NCI-H510A treated with DMSO at 0.1 percent for 48 hours (cell line): ENCODE results near the gene CELF2.

Source experiments
- DNase-seq: peaks from one replicate; lab custom pipeline; 2025; lab: John Stamatoyannopoulos, UW

CELF2 gene

DNA sequence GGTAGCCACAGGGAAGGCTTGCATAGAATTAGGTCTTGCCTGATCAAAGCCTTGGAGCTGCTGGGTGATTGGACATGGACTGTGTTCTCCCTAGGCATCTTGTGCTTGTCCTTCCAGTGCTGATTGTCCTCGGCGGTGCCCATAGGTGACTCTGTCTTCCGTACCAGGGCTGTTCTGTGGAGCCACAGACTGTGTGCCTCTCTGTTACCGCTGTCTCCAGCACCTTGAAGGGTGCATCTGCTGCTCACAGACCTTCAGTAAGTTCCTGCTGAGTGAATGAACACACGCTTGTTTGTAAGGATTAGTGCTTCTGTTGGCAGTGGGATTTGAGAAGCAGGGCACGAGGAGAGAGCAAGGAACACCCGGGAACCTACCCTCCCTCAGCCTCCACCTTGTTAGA lies 116.7 kb downstream of the CELF2 start:
- DNase-seq = no peak

GRCh38 chr10:11135709-11136108 lies 118.0 kb downstream of the CELF2 start:
- DNase-seq = no peak

- no peak for DNase-seq
These were observed 120.8 kb downstream of the CELF2 start for GRCh38 chr10:11138314-11139033.

- DNase-seq = no peak
These were observed 123.3 kb downstream of the CELF2 start for GRCh38 chr10:11140963-11141362.

- DNase-seq = no peak
These were observed 124.0 kb downstream of the CELF2 start for GRCh38 chr10:11141571-11142091.

DNA sequence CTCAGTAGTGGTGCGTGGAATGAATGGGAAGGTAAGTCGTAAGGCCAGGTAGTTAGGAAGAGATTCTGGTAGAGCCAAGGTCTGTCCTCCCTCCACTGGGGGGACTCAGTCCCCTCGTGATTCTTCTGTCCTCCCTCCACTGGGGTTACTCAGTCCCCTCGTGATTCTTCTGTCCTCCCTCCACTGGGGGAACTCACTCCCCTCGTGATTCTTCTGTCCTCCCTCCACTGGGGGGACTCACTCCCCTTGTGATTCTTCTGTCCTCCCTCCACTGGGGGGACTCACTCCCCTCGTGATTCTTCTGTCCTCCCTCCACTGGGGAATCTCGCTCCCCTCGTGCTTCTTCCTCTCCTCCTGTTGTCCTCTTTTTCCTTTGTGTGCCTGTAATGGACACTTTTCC lies 125.1 kb downstream of the CELF2 start:
- no peak for DNase-seq

- DNase-seq = no peak
These were observed 125.6 kb downstream of the CELF2 start for GRCh38 chr10:11143242-11143641.

DNA sequence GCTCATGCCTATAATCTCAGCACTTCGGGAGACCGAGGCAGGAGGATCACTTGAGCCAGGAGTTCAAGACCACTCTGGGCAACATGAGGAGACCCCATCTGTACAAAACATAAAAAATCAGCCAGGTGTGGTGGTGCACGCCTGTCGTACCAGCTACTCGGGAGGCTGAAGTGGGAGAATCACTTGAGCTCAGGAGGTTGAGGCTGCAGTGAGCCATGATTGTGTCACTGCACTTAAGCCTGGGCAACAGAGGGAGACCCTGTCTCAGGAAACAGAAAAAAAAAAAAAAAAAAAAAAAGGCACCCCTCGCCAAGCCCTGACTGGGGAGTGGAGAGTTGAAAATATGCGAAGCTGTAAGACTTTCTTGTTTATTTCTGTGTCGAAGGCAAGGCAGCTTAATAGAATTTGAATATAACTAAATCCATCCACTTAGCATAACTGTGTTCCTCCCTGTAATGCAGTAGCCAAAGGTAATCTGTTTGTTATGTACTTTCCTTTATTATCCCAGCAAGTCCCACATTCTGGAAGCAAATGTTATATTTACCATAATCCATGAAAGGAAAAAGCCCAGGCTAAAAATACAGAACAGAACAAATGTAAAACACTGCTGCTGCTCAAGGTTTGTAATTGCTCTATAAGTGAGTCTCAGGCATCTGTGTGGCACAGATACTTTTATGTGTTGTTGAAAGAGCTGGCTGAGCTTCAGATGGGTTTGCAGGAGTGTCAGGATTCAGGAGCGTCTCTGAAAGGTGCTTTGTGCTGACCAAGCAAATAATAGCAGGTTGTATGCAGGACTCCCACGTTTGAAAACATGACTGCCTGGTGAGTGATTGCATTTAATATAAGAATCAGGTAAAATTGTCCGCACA lies 127.2 kb downstream of the CELF2 start:
- DNase-seq = no peak

DNA sequence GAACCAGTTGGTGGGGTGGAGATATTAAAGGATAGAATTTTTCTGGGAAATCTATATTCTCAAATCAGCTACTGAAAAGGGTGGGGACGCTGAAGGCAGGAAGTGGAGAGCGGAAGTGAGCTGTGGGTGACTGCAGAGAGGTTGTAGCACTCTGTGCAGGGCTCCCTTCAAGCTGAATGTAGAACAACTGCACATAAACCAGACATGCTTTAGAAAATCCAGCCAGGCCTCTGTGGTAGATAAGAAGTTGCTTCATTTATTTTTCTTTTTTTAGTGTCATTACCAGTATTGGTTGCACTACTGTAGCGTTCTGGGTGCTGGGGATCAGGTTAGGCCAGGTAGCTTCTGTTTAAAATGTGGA lies 127.8 kb downstream of the CELF2 start:
- DNase-seq = no peak

DNA sequence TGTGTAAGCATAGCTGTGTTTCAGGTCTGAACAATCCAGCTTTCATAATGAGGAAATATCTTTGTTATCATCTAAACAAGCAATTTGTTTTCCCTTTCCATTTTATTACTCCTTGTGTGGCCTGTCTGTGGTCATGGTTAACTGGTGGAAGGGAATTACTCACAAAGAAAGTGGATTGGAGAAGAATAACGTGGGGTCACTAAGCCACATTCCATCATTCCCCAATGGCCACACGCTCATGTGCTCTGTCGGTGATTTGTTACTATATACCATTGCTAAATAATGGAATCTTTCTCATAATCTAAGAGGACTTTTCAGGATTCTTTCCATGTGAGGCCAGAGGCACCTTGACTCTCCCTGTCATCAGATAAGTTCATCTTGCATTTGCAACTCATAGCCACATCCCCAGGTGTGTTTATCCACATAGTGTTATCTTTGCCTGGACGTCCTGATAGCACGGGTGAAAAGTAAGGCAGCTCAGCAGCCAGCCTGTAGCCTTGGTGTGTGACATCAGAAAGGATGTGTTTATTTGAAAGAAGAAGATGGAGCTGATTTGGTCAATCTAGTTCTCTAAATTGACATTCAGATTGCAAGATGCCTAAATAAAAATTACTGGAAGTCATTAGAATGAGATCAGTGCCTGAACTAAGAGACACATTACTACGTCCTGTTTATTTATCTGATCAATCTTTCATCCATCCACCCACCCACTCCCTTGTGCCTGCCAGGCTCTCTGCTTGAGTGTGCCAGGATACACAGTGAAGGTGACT lies 128.9 kb downstream of the CELF2 start:
- no peak for DNase-seq

- DNase-seq = no peak
These were observed 130.1 kb downstream of the CELF2 start for GRCh38 chr10:11147722-11148121.

GRCh38 chr10:11148142-11149028 lies 130.7 kb downstream of the CELF2 start:
- DNase-seq = no peak

- DNase-seq = no peak
These were observed 132.1 kb downstream of the CELF2 start for GRCh38 chr10:11149807-11150141.

DNA sequence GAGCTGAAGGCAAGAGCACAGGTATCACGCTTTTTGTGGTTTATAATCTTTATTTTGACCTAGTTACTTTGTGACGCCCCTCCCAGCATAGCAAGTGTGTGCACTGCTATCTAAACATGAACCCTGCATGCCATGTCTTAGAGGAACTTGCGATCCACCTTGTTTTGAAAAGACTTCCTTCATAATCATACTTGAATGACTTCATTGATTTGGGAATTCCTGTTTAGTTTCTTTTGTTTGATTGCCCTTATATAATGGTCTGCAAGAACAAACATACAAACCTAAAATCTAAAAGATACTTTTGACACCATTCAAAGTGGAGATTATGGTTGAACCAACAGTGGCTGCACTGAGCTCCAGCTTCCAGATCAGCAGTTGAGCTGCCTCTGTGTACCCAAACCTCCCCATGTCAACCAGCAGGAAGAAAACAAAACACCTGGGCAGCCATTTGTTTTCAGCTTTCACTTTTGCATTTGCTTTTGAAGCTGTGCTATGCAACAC lies 132.6 kb downstream of the CELF2 start:
- no peak for DNase-seq

DNA sequence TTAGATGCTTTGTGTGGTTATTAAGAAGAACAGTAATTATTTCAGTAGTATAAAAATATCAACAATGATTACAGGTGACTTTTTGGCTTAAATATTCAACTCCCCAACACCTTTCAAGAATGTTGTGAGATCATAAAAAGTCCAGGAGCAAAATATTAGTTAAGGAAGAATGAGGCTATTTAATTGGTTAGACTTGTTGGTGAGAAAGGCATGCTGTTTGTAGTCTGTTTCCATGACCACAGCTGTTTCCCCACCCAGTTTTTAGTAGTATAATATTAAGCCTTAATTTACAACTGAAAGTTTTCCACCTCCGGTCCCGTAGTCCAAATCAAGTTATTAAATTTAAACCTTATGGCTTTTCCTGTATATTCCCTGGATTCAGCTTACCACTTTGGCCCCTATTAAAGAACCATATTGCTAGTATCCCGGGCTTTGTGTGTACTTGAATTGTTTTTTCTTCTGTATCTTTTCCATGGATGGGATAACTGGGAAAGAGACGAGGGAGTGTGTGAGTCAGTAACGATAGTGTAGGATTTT lies 133.3 kb downstream of the CELF2 start:
- no peak for DNase-seq

DNA sequence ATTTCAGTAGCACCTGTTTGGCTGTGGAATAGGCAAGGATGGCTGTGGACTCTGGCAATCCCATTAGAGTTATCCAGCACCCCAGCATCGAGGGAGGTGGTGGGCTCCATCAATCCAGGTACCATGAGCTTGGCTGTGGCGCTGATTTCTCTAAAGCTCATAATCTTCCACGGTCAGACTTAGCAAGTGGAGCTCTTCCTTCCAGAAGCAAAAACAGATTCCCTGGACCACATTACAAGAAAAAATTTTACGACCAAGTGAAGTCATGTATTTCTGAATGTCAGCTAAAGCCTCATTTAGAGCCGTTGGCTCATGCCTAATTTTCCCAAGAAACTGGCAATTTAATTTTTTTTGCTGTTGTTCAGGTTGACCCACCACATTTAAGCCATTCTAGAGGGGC lies 135.1 kb downstream of the CELF2 start:
- no peak for DNase-seq

DNA sequence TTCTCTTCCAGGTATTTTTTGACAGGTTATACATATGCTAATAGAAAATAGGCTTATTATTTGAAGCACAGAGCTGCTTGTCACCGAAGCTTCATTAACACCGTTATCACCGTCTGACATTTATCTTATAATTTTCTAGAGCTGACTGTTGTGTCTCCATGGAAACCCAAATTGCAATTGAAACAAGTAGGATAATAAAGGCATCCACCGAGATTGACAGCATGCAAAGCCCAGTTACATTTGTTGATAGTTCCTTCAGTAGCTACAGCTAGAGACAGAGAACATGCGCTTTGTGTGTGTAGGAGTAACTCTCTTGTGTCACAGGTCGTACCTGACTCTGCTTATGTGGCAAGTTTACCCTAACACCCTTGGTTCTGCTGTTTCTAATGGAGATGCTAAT lies 135.6 kb downstream of the CELF2 start:
- DNase-seq = no peak

DNA sequence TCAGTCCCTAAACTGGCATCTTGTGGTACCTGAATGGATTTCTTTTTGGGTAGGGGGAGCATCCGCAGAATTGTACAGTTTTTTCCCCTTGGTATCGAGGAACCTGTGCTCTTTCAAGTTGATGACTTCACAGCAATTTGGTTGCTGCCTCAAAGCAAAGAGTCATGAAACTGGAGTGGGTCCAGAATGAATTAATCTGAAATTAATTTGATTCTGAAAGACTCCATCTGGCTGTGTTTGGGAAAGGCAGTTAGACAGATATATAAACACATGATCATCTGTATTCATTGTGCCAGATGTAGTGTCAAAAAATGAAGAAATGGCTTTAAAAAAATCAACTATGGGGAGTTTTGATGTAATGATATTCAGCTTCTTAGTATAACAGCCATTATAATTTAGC lies 136.1 kb downstream of the CELF2 start:
- DNase-seq = no peak

- DNase-seq = no peak
These were observed 136.7 kb downstream of the CELF2 start for GRCh38 chr10:11154333-11154732.

DNA sequence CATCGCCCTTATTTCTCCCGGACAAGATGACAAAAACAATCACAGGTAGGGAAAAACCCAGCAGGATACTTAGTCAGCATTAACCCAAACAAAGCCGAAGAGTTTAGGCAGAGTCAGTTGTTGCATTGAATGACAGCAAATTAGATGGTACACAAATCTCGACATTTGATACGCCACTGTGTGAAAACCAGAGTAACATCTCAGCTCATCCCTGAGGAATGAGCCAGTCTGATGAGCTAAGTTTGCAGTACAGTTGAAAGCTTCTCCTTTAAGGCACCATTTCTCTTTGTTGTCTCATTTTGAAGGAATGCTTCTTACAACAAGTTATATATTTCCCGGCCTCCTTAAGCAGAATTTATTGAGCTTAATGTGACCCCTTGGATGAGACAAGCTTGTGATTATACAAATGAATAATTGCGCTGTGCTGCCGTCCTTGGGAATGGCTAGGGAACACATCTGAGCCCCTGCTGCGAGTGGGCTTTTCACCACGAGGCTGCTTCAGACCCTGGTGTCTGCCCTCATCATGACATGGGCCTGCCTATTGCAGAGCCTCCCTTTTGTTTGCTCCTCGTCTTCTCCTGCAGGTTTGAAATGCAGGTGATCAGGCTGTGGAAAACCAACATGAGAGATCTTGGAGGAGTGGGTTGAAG lies 137.3 kb downstream of the CELF2 start:
- DNase-seq = no peak

DNA sequence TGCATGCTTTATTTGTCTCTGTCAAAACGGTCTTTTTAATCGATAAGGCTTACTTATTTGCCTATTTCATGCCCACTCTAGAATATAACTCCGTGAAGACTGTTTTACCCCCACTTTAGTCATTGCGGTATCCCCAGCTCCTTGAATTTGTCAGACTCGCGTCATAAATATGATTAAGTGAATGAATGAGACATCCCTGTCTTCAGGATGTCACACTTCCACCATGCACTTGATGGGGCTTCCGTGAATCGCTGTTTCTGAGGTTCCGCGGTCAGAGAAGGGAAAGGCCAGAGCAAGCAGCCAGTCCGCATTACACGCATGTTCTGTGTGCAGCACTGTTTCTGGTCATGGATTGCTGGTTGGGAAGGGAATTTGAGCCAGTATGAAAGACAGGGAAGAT lies 138.8 kb downstream of the CELF2 start:
- DNase-seq = no peak
